LoVo (cell line): ENCODE data around the gene POLR3G.

ENCODE experiments used
- DNase-seq: peaks from one replicate; pipeline ENCODE4 v3.0.0-alpha.2; 2016; ENCODE audit warnings: low spot score

The POLR3G gene

DNA sequence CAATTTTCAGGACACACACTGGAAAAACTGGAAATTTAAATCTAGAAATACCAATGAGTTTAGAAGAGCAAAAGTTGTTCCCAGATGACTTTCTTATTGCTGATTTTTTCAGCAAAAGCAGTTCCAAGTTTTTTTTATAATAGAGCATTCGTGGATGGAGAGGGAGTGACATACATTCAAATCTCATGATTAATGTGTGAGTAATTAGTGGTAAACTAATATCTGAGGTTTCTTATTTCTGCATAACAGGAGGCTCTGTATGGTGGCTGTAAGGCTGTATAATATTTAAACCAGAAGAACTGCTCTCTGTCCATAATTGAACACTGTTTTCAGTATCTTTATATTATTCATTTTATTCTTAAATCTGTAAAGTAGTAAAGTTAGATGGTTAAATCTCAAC, 28.9 kb downstream of the POLR3G start:
- no peak for DNase-seq

DNA sequence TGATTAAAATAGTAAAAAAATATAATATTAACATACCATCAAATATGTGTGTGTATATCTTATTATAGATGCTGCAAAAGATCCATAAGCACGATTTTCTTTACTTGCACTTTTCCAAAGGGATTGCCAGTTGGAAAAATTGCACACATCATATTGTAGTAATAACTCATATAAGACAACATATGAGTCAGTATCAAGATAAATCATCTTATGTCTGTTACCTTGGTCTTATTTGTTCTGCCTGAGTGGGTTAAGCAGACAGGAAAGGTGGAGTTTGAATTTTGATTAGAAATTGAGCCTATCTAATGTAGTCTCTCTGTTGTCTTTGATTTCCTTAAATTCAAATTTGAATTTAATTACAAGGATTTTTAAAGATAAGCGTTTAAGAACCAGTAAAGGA, 30.1 kb downstream of the POLR3G start:
- DNase-seq = no peak

DNA sequence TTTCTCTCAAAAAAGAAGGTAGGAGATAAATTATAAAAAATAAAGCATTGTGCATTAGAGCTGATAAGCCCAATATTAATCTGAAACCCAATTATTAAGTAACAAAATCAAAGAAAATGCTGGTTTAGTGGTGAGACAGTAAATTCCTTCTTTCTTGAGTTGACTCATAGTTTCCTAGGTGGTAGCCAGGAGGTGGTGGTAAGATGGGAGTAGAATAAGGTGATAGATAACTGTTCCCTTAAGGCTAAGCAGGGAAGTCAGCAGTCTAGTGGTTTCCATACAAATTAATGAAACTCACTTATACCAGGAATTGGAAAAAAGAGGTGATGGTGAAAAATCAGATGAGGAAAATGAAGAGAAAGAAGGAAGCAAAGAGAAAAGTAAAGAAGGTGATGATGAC, 31.6 kb downstream of the POLR3G start:
- no peak for DNase-seq

GRCh38 chr5:90510438-90510837, 35.8 kb downstream of the POLR3G start:
- DNase-seq = no peak

DNA sequence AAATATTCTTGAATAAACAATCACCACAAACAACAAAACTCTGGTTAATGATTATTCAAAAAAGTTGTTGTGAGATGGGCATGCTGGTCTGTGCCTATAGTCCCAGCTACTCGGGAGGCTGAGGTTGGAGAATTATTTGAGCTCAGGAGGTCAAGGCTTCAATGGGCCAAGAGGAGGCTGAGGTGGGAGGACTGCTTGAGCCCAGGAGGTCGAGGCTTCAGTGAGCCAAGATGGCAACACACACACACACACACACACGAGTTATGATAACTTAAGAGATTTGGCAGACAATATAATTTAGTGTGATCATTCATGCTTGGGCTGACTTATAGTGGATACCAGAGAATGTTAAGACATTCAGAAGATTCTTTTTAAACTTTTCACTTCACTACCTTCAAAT, 39.9 kb downstream of the POLR3G start:
- DNase-seq = no peak

DNA sequence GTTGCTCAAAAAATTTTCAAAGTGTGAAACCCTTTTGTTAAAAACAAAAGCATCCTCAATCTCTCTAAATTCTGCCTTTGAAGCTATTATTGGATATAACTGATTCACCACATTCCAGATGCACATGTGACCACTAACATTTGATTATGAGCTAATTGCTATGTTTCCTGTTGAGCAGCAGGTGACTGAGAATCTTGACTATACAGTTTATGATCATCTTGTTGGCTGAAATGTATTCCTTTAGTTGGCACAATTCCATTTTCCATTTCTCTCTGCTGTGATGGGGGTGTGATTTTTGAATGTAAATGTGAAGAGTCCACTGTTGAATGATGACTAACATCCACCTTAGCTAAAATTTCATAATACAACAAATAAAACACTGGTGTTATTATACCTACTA, 44.0 kb downstream of the POLR3G start:
- DNase-seq = no peak

- DNase-seq = no peak
Observed at GRCh38 chr5:90519081-90519480, 44.4 kb downstream of the POLR3G start.

DNA sequence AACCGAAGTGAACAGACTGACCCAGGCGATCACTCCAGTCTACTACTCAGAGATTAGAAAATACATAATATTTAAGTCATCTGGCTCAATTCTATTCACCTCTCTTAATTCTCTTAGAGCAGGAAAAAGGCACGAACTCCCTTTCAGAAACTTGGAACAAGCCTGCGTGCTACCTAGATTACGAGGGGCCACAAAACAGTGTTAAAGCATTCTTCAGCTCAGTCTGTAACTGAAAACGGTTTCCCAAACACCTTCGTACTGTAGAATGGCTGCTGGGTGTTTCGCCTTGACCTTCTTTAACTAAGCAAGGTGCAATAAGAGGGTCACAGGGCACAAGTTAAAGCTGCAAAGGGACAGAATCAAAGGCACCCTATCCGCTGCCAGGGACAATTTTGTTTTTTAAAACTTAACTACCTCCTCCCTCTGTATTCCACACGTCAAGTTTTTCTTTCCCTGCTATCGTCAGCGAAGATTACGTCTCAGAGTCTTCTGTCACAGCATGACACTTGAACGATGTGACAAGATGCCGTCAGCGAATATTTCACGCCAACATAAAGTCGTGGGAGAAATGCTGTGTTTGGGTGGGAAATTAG, 54.0 kb downstream of the POLR3G start:
- peak; percentile 29 for DNase-seq

- peak; percentile 98 for DNase-seq
Observed at GRCh38 chr5:90529194-90529938, 54.7 kb downstream of the POLR3G start, which contains the start of gene LYSMD3. Gene LYSMD3 (minus strand): TSS chr5:90529584. CDS start chr5:90525289, 4,295 bp downstream.

GRCh38 chr5:90529939-90530677, 55.4 kb downstream of the POLR3G start:
- DNase-seq = peak; percentile 78

DNA sequence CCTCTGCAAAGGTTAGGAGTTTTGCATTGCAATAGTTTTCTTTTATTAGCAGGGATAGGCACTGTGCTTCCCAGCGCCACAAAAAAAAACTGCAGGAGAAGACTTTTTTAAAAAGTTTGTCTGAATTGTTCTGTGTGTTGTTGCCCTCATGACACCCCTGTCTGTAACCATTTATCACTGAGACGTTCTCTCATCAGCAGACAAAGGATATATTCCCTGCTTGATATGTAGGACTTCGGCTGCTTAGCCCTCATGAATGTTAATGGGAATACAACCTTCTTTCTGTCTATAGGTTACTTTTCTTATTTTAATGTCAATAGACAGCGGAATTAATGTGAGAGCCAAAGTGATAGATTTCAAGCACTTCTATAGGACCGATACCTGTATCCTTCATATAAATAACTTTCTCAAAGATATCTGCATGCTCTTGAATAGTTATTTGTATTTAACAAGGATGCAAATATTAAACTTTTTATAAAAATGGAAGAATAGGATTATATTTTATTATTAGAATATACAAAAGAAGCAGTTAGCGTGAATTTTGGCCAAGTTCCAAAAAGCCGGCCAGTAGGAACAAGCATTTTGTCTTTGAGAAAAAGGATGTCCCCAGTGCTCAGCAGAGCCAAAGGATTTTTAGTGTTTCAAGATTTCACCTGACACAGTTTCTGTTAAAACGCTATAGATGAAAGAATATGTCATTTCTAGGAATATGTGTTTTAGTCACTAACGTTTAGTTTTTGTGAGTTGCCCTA, 56.2 kb downstream of the POLR3G start:
- DNase-seq = no peak

DNA sequence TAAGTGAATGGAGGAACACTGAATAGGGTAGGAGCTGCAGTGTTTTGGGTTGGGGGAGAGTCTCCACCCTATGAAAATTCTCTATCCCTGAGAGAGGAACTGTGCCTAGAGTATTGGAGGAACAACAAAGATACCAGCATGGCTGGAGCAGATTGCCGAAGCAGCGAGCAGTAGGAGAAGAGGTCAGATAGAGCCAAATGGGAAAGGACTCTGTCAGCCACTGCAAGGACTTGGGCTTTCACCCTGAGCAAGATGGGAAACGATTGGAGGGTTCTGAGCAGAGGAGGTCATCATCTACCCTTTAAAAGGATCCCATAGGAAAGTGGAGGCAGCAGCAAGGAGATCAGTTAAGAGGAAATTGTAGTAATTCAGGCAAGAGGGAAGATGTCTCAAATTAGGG, 59.1 kb downstream of the POLR3G start:
- DNase-seq = no peak

- DNase-seq = peak; percentile 37
Observed at GRCh38 chr5:90534922-90535321, 60.3 kb downstream of the POLR3G start.

- DNase-seq = no peak
Observed at GRCh38 chr5:90542827-90543519, 68.3 kb downstream of the POLR3G start.

DNA sequence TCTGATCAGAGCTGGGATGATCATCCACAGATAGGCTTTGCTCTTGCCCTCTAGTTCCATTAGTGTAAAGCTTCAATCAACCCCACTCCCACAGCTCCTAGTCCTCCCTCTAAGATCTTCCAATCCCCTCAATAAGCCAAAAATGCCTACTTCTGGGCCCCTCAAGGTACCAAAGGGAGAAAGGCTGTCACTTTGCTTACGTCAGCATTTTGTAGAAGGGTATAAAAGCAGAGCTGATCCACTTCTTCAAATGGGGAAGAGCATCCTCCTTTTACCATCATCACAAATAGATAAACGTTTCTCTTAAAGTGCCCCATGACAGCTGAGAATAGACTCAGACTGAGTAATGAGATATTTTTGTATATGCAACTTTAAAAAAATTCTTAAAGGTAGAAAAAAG, 70.8 kb downstream of the POLR3G start:
- DNase-seq = no peak

GRCh38 chr5:90546216-90546837, 71.7 kb downstream of the POLR3G start:
- no peak for DNase-seq

GRCh38 chr5:90547072-90547536, 72.4 kb downstream of the POLR3G start:
- peak; percentile 24 for DNase-seq

- peak; percentile 85 for DNase-seq
Observed at GRCh38 chr5:90548069-90548593, 73.5 kb downstream of the POLR3G start.

- no peak for DNase-seq
Observed at GRCh38 chr5:90549223-90549622, 74.6 kb downstream of the POLR3G start.

GRCh38 chr5:90549729-90550275, 75.1 kb downstream of the POLR3G start:
- no peak for DNase-seq

DNA sequence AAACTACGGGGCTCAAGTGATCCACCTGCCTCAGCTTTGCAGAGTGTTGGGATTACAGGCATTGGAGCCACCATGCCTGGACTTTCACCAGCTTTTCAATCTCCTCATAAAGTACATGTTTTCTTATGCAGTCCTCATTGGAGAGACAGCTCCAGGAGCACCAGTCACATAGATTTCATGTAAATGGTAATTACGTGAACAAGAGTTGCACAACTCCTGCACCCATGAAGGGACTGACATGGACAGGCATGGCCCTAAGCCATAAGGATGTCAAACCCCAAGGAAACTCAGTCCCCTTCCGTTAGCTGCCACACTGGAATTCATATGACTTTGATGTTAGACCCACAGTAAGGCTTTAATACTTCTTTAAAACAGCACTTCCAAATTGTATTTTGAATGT, 76.3 kb downstream of the POLR3G start:
- no peak for DNase-seq
